RWPE2 (cell line): ENCODE data around the gene ACE2.

Experiments
- ATAC-seq: fragments of 200-7000 bp; cut with Tn5 transposase; 3 replicates; pipeline ENCODE4 v1.9.1; 2021; ENCODE audit warnings: low read depth
- DNase-seq: peaks from one replicate; pipeline ENCODE4 v3.0.0-alpha.2; 2020; ENCODE audit warnings: low spot score
- H3K27ac ChIP-seq: fragments of 450-650 bp; 2 replicates; pipeline ENCODE4 v1.5.1; 2017; ENCODE audit warnings: mild to moderate bottlenecking; ENCODE audit not compliant: poor library complexity, severe bottlenecking
- H3K27me3 ChIP-seq: fragments of 250-450 bp; sonication (Bioruptor Pico); 2 replicates; pipeline ENCODE4 v1.5.1; 2021; ENCODE audit warnings: mild to moderate bottlenecking, moderate library complexity; ENCODE audit not compliant: insufficient read depth, poor library complexity, severe bottlenecking
- H3K36me3 ChIP-seq: fragments of 250-450 bp; sonication (Bioruptor Pico); 2 replicates; pipeline ENCODE4 v1.5.1; 2020; ENCODE audit warnings: low read depth, mild to moderate bottlenecking, moderate library complexity
- H3K4me1 ChIP-seq: fragments of 250-450 bp; sonication (Bioruptor Pico); 2 replicates; pipeline ENCODE4 v1.5.1; 2021; ENCODE audit warnings: mild to moderate bottlenecking, moderate library complexity; ENCODE audit not compliant: insufficient read depth, poor library complexity, severe bottlenecking
- H3K4me3 ChIP-seq: fragments of 250-450 bp; sonication (Bioruptor Pico); 2 replicates; pipeline ENCODE4 v1.5.1; 2021; ENCODE audit warnings: mild to moderate bottlenecking, moderate library complexity; ENCODE audit not compliant: severe bottlenecking
- H3K9me3 ChIP-seq: fragments of 250-450 bp; sonication (Bioruptor Pico); 2 replicates; pipeline ENCODE4 v1.5.1; 2021; ENCODE audit warnings: mild to moderate bottlenecking, moderate library complexity; ENCODE audit not compliant: severe bottlenecking
- CTCF ChIP-seq: fragments of 450-650 bp; IDR thresholded peaks from one replicate; pipeline ENCODE4 v1.5.1; 2017; ENCODE audit warnings: mild to moderate bottlenecking, moderate library complexity; ENCODE audit not compliant: poor library complexity, severe bottlenecking

Gene ACE2

GRCh38 chrX:15564981-15565579, 35.7 kb downstream of the ACE2 start:
- Histone ChIP-seq H3K36me3 (no peaks in the 10 kb centered on the region), H3K4me3 (no peak overlapping the region), H3K9me3 (no peaks in the 10 kb centered on the region), H3K27me3 (no peaks in the 10 kb centered on the region), H3K4me1 (no peaks in the 10 kb centered on the region), H3K27ac (no peak overlapping the region)
- TF ChIP-seq CTCF, result peak; percentile 55
- no peak for DNase-seq
- peak; percentile 89 for ATAC-seq

GRCh38 chrX:15563056-15563455, 37.7 kb downstream of the ACE2 start:
- no peaks in the 10 kb centered on the region for H3K36me3 ChIP-seq
- no peak for TF ChIP-seq CTCF
- no peaks in the 10 kb centered on the region for H3K27me3 ChIP-seq
- DNase-seq (no peak), ATAC-seq (no peak)
- no peaks in the 10 kb centered on the region for H3K4me1 ChIP-seq
- H3K27ac ChIP-seq, result no peak overlapping the region
- H3K9me3 ChIP-seq, result no peaks in the 10 kb centered on the region
- no peak overlapping the region for H3K4me3 ChIP-seq

- TF ChIP-seq CTCF, result no peak
Observed at GRCh38 chrX:15560924-15561323, 39.8 kb downstream of the ACE2 start.

GRCh38 chrX:15559227-15559626, 41.5 kb downstream of the ACE2 start:
- H3K4me3 ChIP-seq, result no peak overlapping the region
- TF ChIP-seq CTCF, result no peak
- no peaks in the 10 kb centered on the region for H3K9me3 ChIP-seq
- ATAC-seq (no peak), DNase-seq (no peak)
- H3K36me3 ChIP-seq, result no peaks in the 10 kb centered on the region
- no peak overlapping the region for H3K27ac ChIP-seq
- no peaks in the 10 kb centered on the region for H3K27me3 ChIP-seq
- H3K4me1 ChIP-seq, result no peaks in the 10 kb centered on the region

More at GRCh38 chrX:15560924-15561323, 39.8 kb downstream of the ACE2 start:
- no peak overlapping the region for H3K4me3 ChIP-seq
- no peaks in the 10 kb centered on the region for H3K4me1 ChIP-seq
- H3K9me3 ChIP-seq, result no peaks in the 10 kb centered on the region
- ATAC-seq, result no peak
- H3K27ac ChIP-seq, result no peak overlapping the region
- DNase-seq, result no peak
- H3K36me3 ChIP-seq, result no peaks in the 10 kb centered on the region
- H3K27me3 ChIP-seq, result no peaks in the 10 kb centered on the region

GRCh38 chrX:15549189-15550012, 51.4 kb downstream of the ACE2 start:
- no peak overlapping the region for H3K27ac ChIP-seq
- TF ChIP-seq CTCF, result no peak
- DNase-seq (no peak), ATAC-seq (no peak)
- H3K9me3 ChIP-seq, result no peaks in the 10 kb centered on the region
- no peak overlapping the region for H3K4me3 ChIP-seq
- no peaks in the 10 kb centered on the region for H3K36me3 ChIP-seq
- no peaks in the 10 kb centered on the region for H3K27me3 ChIP-seq
- H3K4me1 ChIP-seq, result no peaks in the 10 kb centered on the region
